Right lobe of liver (tissue), 6 donors: ENCODE data around the gene UHMK1. TPM values are rescaled to one million over a fixed set of nuclear protein-coding genes. Genes with fewer than 3 reads are reported as not detected.

Experiments
- ATAC-seq, 4 donors: fragments of 200-7000 bp; cut with Tn5 transposase; one replicate each; pipeline ENCODE4 v1.9.1; 2020; ENCODE audit warnings: mild to moderate bottlenecking in 4 of 4, moderate library complexity in 4 of 4
- DNase-seq, 3 donors: peaks; one replicate each; pipeline ENCODE4 v3.0.0-alpha.2; 2020
- H3K27ac ChIP-seq, 3 donors: fragments of 200-600 bp; one replicate each; pipeline ENCODE4 v1.8.0; 2022
- H3K27me3 ChIP-seq, 2 donors: fragments of 200-600 bp; one replicate each; pipeline ENCODE4 v1.8.0; 2022
- H3K36me3 ChIP-seq, 4 donors: fragments of 200-600 bp; sonication (generic) in 1 of 4; one replicate each; pipeline versions ENCODE4 v1.5.1 to v1.8.0; 2017 to 2022; ENCODE audit warnings: control low read depth in 1 of 4
- H3K4me1 ChIP-seq, 4 donors: fragments of 200-600 bp; sonication (generic) in 1 of 4; one replicate each; pipeline versions ENCODE4 v1.5.1 to v1.8.0; 2017 to 2022; ENCODE audit warnings: control low read depth in 1 of 4
- H3K4me3 ChIP-seq, 3 donors: fragments of 200-600 bp; one replicate each; pipeline ENCODE4 v1.8.0; 2022
- H3K9me3 ChIP-seq, 4 donors: fragments of 200-600 bp; sonication (generic) in 1 of 4; one replicate each; pipeline versions ENCODE4 v1.5.1 to v1.8.0; 2017 to 2022; ENCODE audit warnings: control low read depth in 1 of 4
- POLR2A ChIP-seq: fragments of 450-650 bp; IDR thresholded peaks from one replicate; pipeline ENCODE4 v1.6.1; 2017; ENCODE audit warnings: antibody characterized with exemption, mild to moderate bottlenecking
- WGBS: methylation state at CpG from one replicate; pipeline ENCODE4 v1.1.6; 2018; ENCODE audit warnings: low coverage, low lambda C conversion rate; ENCODE audit not compliant: insufficient coverage; ENCODE audit errors: missing lambda C conversion rate; 5-methylcytosine and 5-hydroxymethylcytosine counted together
- intact Hi-C, 2 donors: fragments of 100-400 bp; cut with DNase I; formaldehyde crosslinking; loops; one replicate each; pipeline versions ENCODE4 v1.11.2 to v1.14.1; 2022
- total RNA-seq, 6 experiments: library from RNA; depleted of rRNA in 2 of 6; stranded (reverse); fragments of >200 nt in 2 of 6; fragmentation: NEBNext Ultra II Directional in 3 of 6; extraction: Animal tissue kit (Norgen Biotek cat#: 25700) in 3 of 6; gene quantifications; one replicate each; pipeline versions ENCODE4 v1.1.0 to v1.2.4, GENCODE V29; 2016 to 2023
- TF ChIP-seq, protein P1 (sequence below), 4 donors: fragments of 200-600 bp in 3 of 4; fragments of 450-650 bp in 1 of 4; IDR thresholded peaks; one replicate each; pipeline versions ENCODE4 v1.5.1 to v1.8.0; 2016 to 2022; ENCODE audit warnings: antibody characterized with exemption in 4 of 4, mild to moderate bottlenecking in 2 of 4
- donor health status: DM: no; HTN: yes; CAD: no.
- donor health status: DM: no; HTN: no; CAD: no.
- donor health status: DM: no; HTN: no; CAD: no.
- donor health status: DM: no; HTN: yes; CAD: no.
- donor health status: DM: no; HTN: yes; CAD: no.

Gene UHMK1
- total RNA-seq, 6 experiments from 2014 or later: 28.8 to 51.6 (median 38.4) TPM

DNA sequence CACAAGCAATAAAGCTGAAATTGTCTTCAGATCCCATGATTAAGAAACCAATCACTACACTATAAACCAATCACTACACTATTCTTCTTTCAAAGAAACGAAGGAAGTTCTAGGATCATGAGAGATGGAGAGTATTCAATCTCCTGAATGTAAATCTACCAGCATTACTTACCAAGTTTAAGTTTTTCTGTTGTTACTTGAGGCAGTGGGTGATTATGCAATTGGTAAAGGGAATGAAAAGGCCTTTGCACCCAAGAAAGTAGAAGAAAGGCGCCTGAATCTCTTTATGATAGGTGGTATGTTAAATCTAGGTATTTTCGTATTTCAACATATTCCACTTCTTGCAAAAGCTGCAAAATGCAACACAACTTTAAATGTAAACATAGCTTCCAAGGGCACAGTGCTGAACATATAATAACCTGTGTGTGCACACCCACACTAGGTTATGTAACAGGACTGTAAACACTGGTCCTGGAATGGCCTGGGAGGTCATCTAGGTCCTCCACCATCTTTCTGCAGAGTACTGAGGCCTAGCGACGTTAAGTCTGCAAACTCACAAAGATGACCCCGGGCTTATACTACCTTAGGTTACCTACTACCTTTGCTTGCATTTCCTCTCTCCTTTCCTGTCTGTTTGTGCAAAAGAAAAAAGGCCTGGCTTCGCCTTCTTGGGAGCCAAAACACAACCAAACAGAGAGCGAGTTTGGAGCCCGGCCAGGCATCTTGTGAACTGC, 62.9 kb downstream of the UHMK1 start:
- ATAC-seq: peak; percentile 51 to 70 (median 62)
- H3K9me3 ChIP-seq: no peaks in the 10 kb centered on the region

DNA sequence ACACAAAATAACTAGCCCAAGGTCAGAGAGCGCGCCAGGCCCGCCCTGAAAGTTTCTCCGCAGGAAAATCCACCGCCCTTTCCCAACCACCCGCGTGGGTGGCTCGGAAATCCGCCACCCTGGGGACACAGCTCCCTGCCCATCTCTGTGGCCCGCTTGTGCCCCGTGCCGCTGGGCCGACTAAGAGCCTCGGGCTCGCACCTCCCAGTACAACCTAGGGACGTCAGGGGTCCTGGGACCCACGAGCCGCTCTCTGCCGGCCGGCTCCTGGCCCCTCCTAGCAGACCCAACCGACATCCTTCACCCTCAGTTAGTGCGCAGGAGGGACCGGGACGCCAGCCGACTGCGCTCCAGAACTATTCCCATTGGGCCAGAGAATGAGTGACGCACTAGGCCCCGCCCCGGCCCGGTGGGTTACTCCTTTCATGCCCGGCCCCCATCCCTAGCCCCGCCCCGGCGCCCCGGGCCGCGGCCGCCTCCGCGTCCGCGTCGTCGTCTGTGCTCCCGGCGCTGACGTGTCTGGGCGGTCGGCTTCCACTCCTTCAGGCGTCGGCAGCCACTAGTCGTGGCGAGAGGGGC, 63.5 kb downstream of the UHMK1 start:
- DNase-seq (peak; percentile 99 to 100 (median 99)), ATAC-seq (peak; percentile 90 to 96 (median 91))
- intact Hi-C loops: no loop called here
- H3K9me3 ChIP-seq: no peaks in the 10 kb centered on the region
- H3K27ac ChIP-seq: peak overlapping the region; percentile 84 to 97 (median 94)
- H3K4me1 ChIP-seq: peaks cover 0 to 33% (median 14%) of the 10 kb centered on the region in 4 donors
- H3K4me3 ChIP-seq: peak overlapping the region; percentile 85 to 89 (median 88)
- H3K27me3 ChIP-seq: no peaks in the 10 kb centered on the region
- WGBS: 0% methylated on average over 2 of the region's 53 CpGs
- TF ChIP-seq, protein P1, sequence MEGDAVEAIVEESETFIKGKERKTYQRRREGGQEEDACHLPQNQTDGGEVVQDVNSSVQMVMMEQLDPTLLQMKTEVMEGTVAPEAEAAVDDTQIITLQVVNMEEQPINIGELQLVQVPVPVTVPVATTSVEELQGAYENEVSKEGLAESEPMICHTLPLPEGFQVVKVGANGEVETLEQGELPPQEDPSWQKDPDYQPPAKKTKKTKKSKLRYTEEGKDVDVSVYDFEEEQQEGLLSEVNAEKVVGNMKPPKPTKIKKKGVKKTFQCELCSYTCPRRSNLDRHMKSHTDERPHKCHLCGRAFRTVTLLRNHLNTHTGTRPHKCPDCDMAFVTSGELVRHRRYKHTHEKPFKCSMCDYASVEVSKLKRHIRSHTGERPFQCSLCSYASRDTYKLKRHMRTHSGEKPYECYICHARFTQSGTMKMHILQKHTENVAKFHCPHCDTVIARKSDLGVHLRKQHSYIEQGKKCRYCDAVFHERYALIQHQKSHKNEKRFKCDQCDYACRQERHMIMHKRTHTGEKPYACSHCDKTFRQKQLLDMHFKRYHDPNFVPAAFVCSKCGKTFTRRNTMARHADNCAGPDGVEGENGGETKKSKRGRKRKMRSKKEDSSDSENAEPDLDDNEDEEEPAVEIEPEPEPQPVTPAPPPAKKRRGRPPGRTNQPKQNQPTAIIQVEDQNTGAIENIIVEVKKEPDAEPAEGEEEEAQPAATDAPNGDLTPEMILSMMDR (IDR thresholded peaks at IDR 0.05): no peak
- no peak for TF ChIP-seq POLR2A
- H3K36me3 ChIP-seq: peaks cover 0 to under 1% (median 0%) of the 10 kb centered on the region in 4 donors

More for the DNA sequence above, 62.9 kb downstream of the UHMK1 start:
- Histone ChIP-seq H3K27me3 (no peaks in the 10 kb centered on the region), H3K4me1 (peaks cover 0 to 32% (median 14%) of the 10 kb centered on the region in 4 donors), H3K4me3 (peak overlapping the region; percentile 85 to 89 (median 88)), H3K27ac (peak overlapping the region; percentile 84 to 97 (median 94)), H3K36me3 (no peaks in the 10 kb centered on the region)
- intact Hi-C loops: no loop called here
- TF ChIP-seq, protein P1 (IDR thresholded peaks at IDR 0.05): peak in 1 of 4 donors; percentile 5
- TF ChIP-seq POLR2A: no peak
- no peak for DNase-seq
- WGBS: 25% methylated on average over 7 of the region's 9 CpGs

DNA sequence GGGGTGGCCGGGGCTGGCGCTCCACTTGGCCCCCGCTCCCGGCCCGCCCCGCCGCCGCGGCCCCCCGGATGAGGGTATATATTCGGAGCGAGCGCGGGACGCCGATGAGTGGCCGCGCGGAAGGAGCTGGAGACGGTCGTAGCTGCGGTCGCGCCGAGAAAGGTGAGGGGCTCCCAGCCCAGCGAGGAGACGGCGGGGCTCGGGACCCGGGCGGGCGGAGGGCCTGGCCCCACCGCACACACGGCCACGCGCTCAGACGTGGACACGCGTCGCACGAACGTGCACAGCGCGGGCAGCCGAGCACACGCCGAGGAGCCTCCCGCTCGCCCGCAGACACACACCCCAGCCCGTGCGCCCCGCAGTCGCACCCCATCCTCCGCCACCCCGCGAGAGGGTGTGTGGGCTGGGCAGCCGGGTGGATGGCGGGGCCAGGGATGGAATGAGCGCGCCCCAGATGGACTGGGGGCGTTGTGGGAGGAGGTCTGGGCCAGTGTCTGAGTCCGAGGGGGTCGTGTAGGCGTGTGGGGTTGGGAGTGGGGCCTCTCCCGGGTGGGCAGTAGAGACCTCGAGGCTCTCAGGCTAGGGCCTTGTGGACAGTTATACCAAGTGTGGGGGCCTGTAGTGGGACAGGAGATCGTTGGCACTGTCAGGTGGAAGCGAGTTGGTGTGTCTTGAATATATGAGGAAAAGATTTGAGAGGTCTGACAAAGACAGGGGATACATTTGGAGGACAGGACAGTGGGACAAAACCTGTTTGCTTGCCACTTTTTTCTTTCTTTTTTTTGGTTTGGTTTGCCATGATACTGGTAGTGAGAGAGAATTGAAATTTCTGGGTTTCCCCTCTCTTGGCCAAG, 64.2 kb downstream of the UHMK1 start, which contains the start of gene UAP1:
Gene UAP1, plus strand, starts transcription at position 107 of the 854 bp plus-strand sequence. CDS start 4,347 bp downstream, outside the sequence.
- ATAC-seq: peak; percentile 11 to 47 (median 33)
- H3K36me3 ChIP-seq: peaks cover 0 to 8% (median under 1%) of the 10 kb centered on the region in 4 donors
- H3K4me3 ChIP-seq: peak within 1 kb of the TSS; percentile 85 to 89 (median 88)
- H3K4me1 ChIP-seq: peaks cover 0 to 40% (median 14%) of the 10 kb centered on the region in 4 donors
- intact Hi-C loops: no loop called here
- H3K9me3 ChIP-seq: no peaks in the 10 kb centered on the region
- 0% methylated on average over 19 of the region's 69 CpGs for WGBS
- no peaks in the 10 kb centered on the region for H3K27me3 ChIP-seq
- H3K27ac ChIP-seq: peak within 1 kb of the TSS; percentile 84 to 97 (median 94)
- peak; percentile 95 for TF ChIP-seq POLR2A
- TF ChIP-seq, protein P1 (IDR thresholded peaks at IDR 0.05): no peak
- DNase-seq: peak in 1 of 3 donors; percentile 72

DNA sequence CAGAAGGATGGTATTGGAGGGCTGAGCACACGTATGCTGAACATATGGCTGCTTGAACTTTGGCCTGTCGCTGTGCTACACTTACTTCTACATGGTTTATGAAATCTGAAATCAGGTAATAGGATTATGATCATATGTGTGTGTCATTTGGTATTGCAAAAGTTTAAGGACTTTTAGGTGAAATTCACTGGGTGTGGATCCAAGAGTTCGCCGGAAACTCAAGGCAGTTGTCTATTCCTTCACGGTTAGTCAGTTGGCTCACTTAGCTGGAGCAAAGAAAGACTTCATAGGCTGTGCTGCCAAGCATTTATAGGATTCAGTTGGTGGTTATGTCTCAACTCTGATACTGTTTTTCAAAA, 64.8 kb downstream of the UHMK1 start:
- peak overlapping the region; percentile 84 to 97 (median 94) for H3K27ac ChIP-seq
- ATAC-seq: peak in 1 of 4 donors; percentile 7
- no peaks in the 10 kb centered on the region for H3K9me3 ChIP-seq
- DNase-seq: no peak
- no peaks in the 10 kb centered on the region for H3K27me3 ChIP-seq
- peak overlapping the region; percentile 85 to 89 (median 88) for H3K4me3 ChIP-seq
- peaks cover 0 to 46% (median 14%) of the 10 kb centered on the region in 4 donors for H3K4me1 ChIP-seq
- H3K36me3 ChIP-seq: peaks cover 0 to 14% (median 3%) of the 10 kb centered on the region in 4 donors
- 20% methylated on average over 5 of the region's 5 CpGs for WGBS
- TF ChIP-seq POLR2A: no peak
- TF ChIP-seq, protein P1 (IDR thresholded peaks at IDR 0.05): no peak
- intact Hi-C loops: no loop called here
